Measurements from ENCODE around the gene ZNF334.

The ZNF334 gene

GRCh38 chr20:46545077-46545826 lies 31.9 kb upstream of the ZNF334 start:
- no peak for DNase-seq

DNA sequence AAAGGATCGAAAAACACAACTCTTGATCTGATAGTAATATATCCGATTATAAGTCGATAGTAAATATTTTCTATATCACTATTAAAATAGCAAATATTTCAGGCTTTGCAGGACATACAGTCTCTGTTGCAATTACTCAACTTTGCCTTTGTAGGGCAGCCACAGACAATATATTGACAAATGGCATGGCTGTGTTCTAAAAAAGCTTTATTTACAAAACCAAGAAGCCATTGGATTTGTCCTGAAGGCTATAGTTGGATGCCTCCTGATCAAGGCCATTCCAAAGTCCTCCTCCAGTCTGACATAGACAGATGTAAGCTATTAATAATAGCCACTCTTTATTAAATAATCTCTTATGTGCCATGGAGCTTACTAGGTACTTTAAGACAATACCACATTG lies 31.2 kb upstream of the ZNF334 start:
- no peak for DNase-seq

DNA sequence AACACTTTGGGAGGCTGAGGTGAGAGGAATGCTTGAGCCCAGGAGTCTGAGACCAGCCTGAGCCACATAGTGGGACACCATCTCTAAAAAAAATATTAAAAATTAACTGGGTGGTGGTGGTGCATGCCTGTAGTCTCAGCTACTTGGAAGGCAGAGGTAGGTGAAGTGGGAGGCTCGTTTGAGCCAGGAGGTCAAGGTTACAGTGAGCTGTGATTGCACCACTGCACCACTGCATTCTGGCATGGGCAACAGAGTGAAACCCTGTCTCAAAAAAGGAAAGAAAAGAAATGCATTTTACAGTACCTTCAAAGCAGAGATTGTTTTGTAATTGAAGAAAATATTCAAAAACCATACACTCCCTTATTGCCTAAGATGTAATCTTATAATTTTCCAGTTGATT lies 30.6 kb upstream of the ZNF334 start:
- no peak for DNase-seq

GRCh38 chr20:46543033-46543432 lies 29.7 kb upstream of the ZNF334 start:
- no peak for DNase-seq

GRCh38 chr20:46541229-46541935 lies 28.0 kb upstream of the ZNF334 start:
- DNase-seq: no peak

GRCh38 chr20:46539113-46539512 lies 25.8 kb upstream of the ZNF334 start:
- no peak for DNase-seq

DNA sequence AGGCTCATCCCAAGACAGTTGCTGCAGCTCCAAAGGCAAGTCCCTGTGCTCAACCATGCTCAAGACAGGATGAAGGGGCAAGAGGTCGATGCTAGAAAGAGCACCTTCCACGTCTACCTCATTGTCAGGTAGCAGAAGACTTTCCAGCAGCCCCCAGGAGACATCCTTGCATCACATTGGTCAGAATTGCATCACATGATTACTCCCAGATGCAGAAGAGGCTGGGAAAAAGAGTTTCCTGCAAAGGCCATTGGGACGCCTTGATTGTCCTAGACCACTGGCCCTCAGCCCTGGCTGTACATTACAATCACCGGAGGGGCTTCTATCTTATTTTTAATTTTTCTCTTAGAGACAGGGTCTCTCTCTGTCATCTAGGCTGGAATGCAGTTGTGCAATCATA lies 17.3 kb upstream of the ZNF334 start:
- DNase-seq: no peak

- DNase-seq: no peak
These were observed 10.5 kb upstream of the ZNF334 start for GRCh38 chr20:46523696-46524328.

GRCh38 chr20:46523108-46523507 lies 9.7 kb upstream of the ZNF334 start:
- DNase-seq: no peak

- no peak for DNase-seq
These were observed 7.7 kb upstream of the ZNF334 start for GRCh38 chr20:46520976-46521579.

- no peak for DNase-seq
These were observed 7.2 kb upstream of the ZNF334 start for GRCh38 chr20:46520540-46520939.

DNA sequence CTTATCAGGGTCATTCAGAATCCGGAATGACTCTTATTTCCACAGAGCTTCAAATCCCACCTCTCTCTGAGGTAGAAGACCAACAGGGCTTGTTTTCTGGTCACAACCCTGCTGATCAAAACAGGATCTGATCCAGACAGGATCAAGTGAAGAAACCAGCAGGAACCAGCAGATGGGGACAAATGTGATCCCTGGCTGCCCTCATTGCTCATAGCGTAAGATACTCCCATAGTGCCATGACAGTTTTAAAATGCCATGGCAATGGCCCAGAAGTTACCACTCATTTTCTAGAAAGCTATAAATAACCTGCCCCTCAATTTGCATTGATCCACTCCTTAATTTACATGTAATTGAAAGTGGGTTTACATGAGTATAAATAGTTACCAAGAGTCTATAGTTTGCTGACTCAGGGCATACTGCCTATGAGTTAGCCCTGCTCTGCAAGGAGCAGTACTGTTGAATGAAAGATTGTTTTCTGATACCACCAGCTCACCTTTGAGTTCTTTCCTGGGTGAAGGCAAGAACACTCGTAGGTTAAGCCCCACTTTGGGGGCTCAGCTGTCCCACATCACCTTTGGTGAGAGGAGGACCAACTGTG lies 6.2 kb upstream of the ZNF334 start:
- DNase-seq: no peak

DNA sequence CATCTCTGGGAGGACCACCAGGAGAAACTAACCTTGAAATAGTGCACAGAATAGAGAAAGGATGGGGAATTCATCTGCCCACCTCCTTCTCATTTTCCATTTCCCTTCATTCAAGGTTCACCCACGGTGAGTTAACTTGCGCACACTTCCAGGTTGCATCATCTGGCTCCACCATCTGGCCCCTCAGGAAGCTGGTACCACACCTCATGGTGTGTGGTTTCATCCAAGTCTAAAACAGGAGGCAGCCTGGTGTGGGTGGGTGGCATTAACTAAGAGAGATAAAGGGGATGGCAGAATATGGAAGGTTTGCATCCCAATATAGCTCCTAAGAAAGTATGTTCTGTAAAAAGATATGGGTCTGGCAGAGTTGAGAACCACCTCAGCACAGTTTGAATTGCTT lies 3.8 kb downstream of the ZNF334 start:
- DNase-seq: no peak

DNA sequence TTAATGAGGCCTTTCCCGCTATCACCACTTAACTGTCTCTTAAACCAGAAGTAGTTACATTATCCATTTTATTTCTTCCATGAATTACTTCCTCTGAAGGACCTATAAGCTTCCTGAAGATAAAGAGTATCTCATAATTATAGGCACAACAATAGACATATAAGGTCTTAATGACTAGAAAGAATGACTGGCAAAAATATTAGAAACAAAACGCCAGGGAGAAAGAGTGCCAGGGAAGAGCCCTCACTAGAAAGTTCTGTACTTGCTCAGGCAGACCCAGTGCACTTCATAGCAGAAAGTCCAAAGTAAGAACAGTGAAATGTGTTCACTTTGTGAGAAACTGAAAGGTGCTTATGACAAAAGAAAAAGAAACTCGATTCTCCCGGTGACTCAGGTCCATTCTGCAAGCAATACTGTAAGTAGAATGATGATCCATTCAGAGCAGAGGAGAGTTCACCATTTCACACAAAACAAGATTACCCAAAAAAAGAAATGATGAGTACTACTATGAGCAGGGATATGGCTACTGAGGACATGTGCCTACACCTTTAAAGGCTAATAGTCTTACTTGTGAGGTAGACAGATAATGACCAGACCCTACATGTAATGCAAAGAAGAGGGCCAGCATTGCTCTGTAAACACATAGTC lies 5.5 kb downstream of the ZNF334 start:
- no peak for DNase-seq

- DNase-seq: no peak
These were observed 7.9 kb downstream of the ZNF334 start for GRCh38 chr20:46505506-46505905.

- no peak for DNase-seq
These were observed 11.4 kb downstream of the ZNF334 start for GRCh38 chr20:46501961-46502360.

DNA sequence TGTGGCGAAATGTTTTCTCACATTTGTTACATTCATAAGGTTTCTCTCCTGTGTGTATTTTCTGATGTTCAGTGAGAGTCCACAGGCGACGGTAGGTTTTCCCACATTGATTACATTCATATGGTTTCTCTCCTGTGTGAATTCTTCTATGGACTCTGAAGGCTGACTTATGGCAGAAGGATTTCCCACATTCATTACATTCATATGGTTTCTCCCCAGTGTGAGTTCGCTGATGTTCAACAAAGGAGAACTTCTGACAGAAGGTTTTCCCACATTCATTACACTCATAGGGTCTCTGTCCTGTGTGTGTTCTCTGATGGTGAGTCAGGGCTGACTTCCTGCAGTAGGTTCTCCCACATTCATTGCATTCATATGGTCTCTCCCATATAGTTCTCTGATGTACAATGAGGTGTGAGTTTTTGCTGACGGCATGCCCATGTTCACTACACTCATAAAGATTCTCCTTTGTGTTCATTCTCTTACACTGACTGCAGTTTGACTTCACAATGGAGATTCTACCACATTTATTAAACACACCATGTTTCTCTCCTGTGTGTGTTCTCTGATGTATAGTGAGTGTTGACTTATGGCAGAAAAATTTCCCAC lies 11.9 kb downstream of the ZNF334 start:
- DNase-seq: no peak

DNA sequence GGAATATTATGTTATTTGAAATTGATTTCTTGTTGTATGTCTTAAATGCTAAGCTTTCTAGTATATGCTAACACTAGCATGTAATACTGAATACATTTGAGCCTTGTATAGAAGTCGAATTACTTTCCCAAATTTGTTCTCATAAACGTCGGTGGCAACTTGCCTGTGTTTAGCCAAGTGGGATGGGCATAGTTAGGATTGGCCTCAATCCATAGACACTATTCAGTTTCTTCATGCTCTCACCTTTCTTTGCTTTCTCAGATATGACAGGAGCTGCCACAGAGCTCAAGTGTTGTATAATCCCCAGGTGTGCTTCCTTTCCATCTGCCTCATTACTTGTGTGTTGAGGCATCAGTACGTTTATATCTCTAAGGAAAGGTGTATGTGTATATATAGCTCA lies 19.3 kb downstream of the ZNF334 start:
- DNase-seq: no peak

DNA sequence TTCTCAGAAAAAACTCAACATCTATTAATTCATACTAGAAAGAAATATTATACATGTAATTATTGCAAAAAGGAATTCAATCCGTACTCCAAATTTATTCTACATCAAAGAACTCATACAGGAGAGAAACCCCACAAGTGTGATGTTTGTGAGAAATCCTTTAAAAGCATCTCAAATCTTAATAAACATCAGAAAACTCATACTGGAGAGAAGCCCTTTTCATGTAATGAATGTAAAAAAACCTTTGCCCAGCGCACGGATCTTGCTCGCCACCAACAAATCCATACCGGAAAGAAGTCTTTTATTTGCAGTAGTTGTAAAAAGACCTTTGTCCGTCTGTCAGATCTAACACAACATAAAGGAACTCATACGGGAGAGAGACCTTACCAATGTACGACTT lies 22.0 kb downstream of the ZNF334 start:
- DNase-seq: no peak

DNA sequence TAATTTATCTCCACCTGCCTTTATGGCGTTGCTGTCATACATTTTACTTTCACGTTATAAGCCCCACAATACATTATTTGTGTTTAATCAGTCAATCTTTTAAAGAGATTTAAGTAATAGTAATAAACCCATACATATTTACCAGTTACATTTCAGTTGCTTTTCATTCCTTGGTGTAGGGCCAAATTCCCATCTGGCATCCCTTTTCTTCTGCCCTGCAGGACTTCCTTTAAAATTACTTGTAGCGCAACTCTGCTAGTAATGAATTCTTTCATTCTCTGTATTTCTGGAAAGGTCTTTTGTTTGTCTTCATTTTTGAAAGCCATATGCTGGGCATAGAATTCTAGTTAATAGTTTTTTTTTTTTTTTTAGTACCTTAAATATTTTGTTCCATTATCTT lies 24.9 kb downstream of the ZNF334 start:
- DNase-seq: no peak

DNA sequence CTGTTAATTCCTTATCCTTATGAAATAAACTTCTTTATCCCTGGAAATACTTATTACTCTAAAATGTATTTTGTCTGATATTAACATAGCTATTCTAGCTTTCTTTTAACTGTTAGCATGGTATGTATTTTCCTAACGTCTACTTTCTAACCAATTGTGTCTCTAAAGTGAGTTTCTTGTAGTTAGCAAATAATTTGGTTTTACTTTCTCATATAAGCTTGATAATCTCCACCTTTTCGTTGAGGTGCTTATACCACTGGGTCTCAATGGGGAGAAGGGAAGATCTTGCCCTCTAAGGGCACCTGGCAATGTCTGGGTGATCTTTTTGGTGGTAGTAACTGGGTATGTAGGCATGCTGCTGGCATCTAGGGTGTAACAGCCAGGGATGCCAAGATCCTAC lies 25.7 kb downstream of the ZNF334 start:
- DNase-seq: no peak

DNA sequence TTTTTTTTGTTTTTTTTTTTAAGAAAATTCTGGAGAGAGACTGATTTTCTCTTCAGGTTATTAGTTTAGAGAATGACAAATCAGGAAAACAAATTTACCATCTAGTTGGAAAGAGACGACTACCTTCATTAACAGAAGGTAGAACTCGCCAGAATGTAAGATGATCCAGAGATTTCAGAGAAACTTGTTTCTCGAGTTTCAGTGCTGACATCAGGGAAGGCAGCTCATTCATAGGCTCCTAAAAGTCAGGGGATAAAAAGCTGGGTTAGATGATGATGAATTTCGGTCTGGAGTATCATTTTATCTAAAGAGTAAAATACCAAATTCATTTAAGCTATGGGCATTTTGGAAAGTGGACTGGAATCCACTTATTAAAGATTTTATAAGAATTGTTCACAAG lies 27.9 kb downstream of the ZNF334 start:
- no peak for DNase-seq

Data from DMS79 (cell line).